Smooth muscle cell (in vitro differentiated cells): ENCODE results near the gene KCNC3. TPM values are rescaled to one million over a fixed set of nuclear protein-coding genes. Genes with fewer than 3 reads are reported as not detected.
A peak's percentile ranks its signal among the peaks of the same experiment; 100 is the strongest.

Experiments used
- DNase-seq: peaks from one replicate; lab custom pipeline; 2025; ENCODE audit not compliant: unreplicated experiment; lab: John Stamatoyannopoulos, UW
- H2AFZ ChIP-seq: fragments of 200-600 bp; sonication (generic); 2 replicates; pipeline ENCODE4 v1.6.0; 2016; ENCODE audit warnings: antibody characterized with exemption, low read depth, mild to moderate bottlenecking
- H3F3A ChIP-seq: fragments of 200-600 bp; sonication (generic); 2 replicates; pipeline ENCODE4 v1.6.0; 2017; ENCODE audit warnings: antibody characterized with exemption, low read depth
- H3K27ac ChIP-seq: fragments of 200-600 bp; sonication (generic); 2 replicates; pipeline ENCODE4 v1.5.1; 2016; ENCODE audit warnings: low read depth, mild to moderate bottlenecking
- H3K27me3 ChIP-seq: fragments of 200-600 bp; sonication (generic); 2 replicates; pipeline ENCODE4 v1.6.1; 2016; ENCODE audit warnings: low read depth, mild to moderate bottlenecking
- H3K36me3 ChIP-seq: fragments of 200-600 bp; sonication (generic); 2 replicates; pipeline ENCODE4 v1.5.1; 2016; ENCODE audit warnings: low read depth
- H3K4me1 ChIP-seq: fragments of 200-600 bp; sonication (generic); 2 replicates; pipeline ENCODE4 v1.5.1; 2016; ENCODE audit warnings: low read depth
- H3K4me2 ChIP-seq: fragments of 200-600 bp; sonication (generic); 2 replicates; pipeline ENCODE4 v1.6.0; 2016; ENCODE audit warnings: mild to moderate bottlenecking
- H3K4me3 ChIP-seq: fragments of 200-600 bp; sonication (generic); 2 replicates; pipeline ENCODE4 v1.5.1; 2016; ENCODE audit warnings: mild to moderate bottlenecking
- H3K79me2 ChIP-seq: fragments of 200-600 bp; sonication (generic); 2 replicates; pipeline ENCODE4 v1.6.0; 2016; ENCODE audit warnings: low read depth, mild to moderate bottlenecking
- H3K9ac ChIP-seq: fragments of 200-600 bp; sonication (generic); 2 replicates; pipeline ENCODE4 v1.6.0; 2016; ENCODE audit warnings: low read depth
- H3K9me3 ChIP-seq: fragments of 200-600 bp; sonication (generic); replicated peaks from 2 replicates; pipeline ENCODE4 v1.5.1; 2016; ENCODE audit warnings: low read depth
- H4K20me1 ChIP-seq: fragments of 200-600 bp; sonication (generic); 2 replicates; pipeline ENCODE4 v1.6.0; 2016; ENCODE audit warnings: low read depth
- WGBS: methylation state at CpG from one replicate; pipeline ENCODE4 v1.1.7; 2016; ENCODE audit warnings: low lambda C conversion rate; 5-methylcytosine and 5-hydroxymethylcytosine counted together
- polyA plus RNA-seq: library from polyadenylated mRNA; unstranded; fragments of >200 nt; fragmentation: Nextera tagmentation; extraction: Ambion mirVana; gene quantifications from 2 replicates; pipeline ENCODE4 v1.2.1, GENCODE V29; 2016
- total RNA-seq: library from RNA; depleted of rRNA; stranded (reverse); fragments of >200 nt; gene quantifications from 2 replicates; pipeline ENCODE4 v1.2.3, GENCODE V29; 2014
- TF ChIP-seq, protein P1 (sequence below): fragments of 200-600 bp; sonication (generic); IDR thresholded peaks from 2 replicates; pipeline ENCODE4 v1.5.1; 2017; ENCODE audit warnings: borderline replicate concordance, mild to moderate bottlenecking, antibody characterized with exemption; ENCODE audit not compliant: insufficient read depth, poor library complexity, severe bottlenecking

KCNC3 gene
- total and polyA plus RNA-seq, 2 experiments from 2014 or later = 0.46 to 1.4 TPM

DNA sequence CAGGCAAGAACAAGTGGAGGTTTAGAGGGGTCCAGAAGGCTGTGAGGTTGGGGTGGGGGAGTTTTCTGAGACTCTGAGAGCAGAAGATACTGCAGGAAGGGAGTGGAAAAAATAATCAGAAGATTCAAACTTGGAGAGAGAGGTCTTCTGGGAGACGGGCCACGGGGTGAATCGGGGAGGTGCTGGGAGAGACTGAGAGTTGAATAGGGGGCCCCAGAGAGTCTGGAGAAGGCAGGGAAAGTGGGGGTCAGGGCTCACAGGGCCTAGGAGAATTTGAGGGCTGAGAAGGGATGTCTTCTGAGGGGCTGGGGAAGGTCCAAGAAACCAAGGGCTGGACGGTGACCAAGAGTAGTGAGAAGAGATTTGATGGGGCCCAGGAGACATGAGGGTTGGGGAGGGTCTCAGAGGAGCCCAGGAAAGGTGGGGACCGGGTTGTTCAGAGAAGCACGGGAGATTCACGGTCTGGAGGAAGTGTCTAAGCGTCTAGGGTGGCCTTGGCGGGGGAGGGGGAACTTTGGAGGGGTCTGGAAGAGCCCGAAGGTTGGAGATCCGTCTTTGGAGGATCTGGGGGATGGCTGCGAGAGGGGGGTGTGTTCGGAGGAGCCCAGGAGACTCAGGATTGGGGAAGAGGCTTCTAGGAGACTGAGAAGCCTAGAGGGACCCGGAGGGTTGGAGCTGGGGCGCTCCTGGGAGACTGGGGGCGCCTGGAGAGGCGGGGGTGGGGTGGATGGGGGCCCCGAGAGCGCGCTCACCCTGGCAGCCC is 1.5 kb downstream of the KCNC3 start:
- Histone ChIP-seq H3K79me2 (no peaks in the 10 kb centered on the region), H3K4me3 (no peak overlapping the region), H3K9me3 (no peaks in the 10 kb centered on the region), H3K36me3 (no peaks in the 10 kb centered on the region), H3K4me1 (peaks cover 9% of the 10 kb centered on the region), H3K27ac (no peak overlapping the region), H3F3A (peaks cover 9% of the 10 kb centered on the region), H4K20me1 (peaks cover 47% of the 10 kb centered on the region), H3K4me2 (peak overlapping the region; percentile 59), H2AFZ (no peak overlapping the region), H3K27me3 (peaks cover 19% of the 10 kb centered on the region), H3K9ac (no peak overlapping the region)
- 61% methylated on average over 13 of the region's 20 CpGs for WGBS
- TF ChIP-seq, protein P1, sequence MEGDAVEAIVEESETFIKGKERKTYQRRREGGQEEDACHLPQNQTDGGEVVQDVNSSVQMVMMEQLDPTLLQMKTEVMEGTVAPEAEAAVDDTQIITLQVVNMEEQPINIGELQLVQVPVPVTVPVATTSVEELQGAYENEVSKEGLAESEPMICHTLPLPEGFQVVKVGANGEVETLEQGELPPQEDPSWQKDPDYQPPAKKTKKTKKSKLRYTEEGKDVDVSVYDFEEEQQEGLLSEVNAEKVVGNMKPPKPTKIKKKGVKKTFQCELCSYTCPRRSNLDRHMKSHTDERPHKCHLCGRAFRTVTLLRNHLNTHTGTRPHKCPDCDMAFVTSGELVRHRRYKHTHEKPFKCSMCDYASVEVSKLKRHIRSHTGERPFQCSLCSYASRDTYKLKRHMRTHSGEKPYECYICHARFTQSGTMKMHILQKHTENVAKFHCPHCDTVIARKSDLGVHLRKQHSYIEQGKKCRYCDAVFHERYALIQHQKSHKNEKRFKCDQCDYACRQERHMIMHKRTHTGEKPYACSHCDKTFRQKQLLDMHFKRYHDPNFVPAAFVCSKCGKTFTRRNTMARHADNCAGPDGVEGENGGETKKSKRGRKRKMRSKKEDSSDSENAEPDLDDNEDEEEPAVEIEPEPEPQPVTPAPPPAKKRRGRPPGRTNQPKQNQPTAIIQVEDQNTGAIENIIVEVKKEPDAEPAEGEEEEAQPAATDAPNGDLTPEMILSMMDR = no peak
- no peak for DNase-seq

DNA sequence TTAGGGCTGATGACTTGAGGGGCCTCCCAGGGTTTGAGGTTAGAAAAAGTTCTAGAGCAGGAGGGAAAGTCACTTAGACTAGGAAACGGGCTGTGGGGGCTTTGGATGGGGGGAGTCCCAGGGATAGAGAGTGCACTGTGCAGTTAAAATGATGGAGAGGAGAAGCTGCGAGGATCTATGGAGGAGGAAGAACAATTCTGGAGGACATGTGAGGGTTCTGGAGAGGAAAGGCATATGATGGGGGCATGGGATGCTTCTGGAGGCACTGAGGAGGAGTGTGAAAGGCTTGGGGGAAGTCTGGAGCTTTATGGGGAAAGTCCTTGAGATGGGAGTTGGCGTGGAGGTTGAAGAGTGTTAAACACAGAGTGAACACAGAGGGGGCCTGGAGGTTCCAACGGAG is 2.2 kb downstream of the KCNC3 start:
- Histone ChIP-seq H2AFZ (no peak overlapping the region), H3K27ac (no peak overlapping the region), H3K4me3 (no peak overlapping the region), H4K20me1 (peaks cover 47% of the 10 kb centered on the region), H3K79me2 (no peaks in the 10 kb centered on the region), H3K27me3 (peaks cover 19% of the 10 kb centered on the region), H3K9ac (no peak overlapping the region), H3K36me3 (no peaks in the 10 kb centered on the region), H3F3A (peaks cover 8% of the 10 kb centered on the region), H3K4me1 (peaks cover 5% of the 10 kb centered on the region), H3K9me3 (no peaks in the 10 kb centered on the region), H3K4me2 (peak overlapping the region; percentile 59)
- no peak for DNase-seq
- WGBS = 44% methylated on average over 4 of the region's 4 CpGs
- TF ChIP-seq, protein P1 = no peak

DNA sequence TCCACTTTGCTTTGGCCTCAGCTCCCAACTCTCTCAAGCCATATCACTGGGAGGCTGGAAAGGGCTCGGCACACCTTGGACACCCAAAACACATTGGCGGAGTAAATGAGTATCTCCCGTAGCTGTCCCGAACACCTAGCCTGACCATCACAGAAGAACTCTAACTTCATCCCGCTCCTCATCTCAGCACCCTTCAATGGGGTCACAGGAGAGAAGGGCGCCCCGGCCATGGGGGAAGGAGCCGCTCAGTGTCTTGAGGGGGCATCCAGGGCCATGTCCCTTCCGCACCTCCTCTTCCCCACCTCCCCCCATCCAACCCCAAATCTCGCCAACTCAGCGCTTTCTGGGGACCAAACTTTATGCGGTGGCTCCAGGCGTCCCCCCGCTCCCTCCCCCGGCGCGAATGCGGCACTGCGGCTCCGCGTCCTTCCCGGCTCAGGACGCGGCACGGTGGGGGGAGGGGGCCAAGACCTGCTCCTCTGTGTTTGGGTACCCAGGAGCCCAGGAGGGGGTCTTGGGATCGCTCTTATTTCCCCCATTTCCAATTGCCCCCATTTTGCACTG is 3.0 kb downstream of the KCNC3 start:
- no peaks in the 10 kb centered on the region for H3K36me3 ChIP-seq

More for the DNA sequence above, 3.0 kb downstream of the KCNC3 start:
- DNase-seq = no peak
- peak overlapping the region; percentile 82 for H3K4me2 ChIP-seq
- H3K9me3 ChIP-seq = no peaks in the 10 kb centered on the region
- peaks cover 19% of the 10 kb centered on the region for H3K27me3 ChIP-seq
- H3K27ac ChIP-seq = no peak overlapping the region
- WGBS = 14% methylated on average over 21 of the region's 26 CpGs
- H3K79me2 ChIP-seq = no peaks in the 10 kb centered on the region
- H3K4me1 ChIP-seq = peaks cover 5% of the 10 kb centered on the region
- peaks cover 47% of the 10 kb centered on the region for H4K20me1 ChIP-seq
- H2AFZ ChIP-seq = no peak overlapping the region
- H3K9ac ChIP-seq = no peak overlapping the region
- H3K4me3 ChIP-seq = peak overlapping the region; percentile 30
- TF ChIP-seq, protein P1 = no peak
- H3F3A ChIP-seq = peaks cover 8% of the 10 kb centered on the region
